ENCODE measurements around the gene ITGB4.

Gene ITGB4

DNA sequence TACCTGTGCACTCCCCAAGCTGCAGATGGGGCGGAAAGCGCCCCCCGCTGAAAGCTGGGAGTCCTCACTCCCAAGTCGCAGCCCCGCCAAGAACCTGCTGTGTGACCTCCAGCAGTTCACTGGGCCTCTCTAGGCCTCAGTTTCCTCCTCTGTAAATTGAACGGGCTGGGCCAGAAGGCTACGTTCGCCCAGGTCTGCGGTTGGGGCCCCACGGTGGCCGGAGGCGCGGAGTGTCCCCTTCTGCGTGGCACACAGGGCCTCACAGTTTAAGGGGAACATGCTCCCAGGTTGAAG lies 43.1 kb downstream of the ITGB4 start:
- TF ChIP-seq FOXM1 (IDR thresholded peaks at IDR 0.05; ENCODE audit: borderline replicate concordance, low read depth): no peak
- TF ChIP-seq NFIC (IDR thresholded peaks at IDR 0.05): peak; percentile 31

DNA sequence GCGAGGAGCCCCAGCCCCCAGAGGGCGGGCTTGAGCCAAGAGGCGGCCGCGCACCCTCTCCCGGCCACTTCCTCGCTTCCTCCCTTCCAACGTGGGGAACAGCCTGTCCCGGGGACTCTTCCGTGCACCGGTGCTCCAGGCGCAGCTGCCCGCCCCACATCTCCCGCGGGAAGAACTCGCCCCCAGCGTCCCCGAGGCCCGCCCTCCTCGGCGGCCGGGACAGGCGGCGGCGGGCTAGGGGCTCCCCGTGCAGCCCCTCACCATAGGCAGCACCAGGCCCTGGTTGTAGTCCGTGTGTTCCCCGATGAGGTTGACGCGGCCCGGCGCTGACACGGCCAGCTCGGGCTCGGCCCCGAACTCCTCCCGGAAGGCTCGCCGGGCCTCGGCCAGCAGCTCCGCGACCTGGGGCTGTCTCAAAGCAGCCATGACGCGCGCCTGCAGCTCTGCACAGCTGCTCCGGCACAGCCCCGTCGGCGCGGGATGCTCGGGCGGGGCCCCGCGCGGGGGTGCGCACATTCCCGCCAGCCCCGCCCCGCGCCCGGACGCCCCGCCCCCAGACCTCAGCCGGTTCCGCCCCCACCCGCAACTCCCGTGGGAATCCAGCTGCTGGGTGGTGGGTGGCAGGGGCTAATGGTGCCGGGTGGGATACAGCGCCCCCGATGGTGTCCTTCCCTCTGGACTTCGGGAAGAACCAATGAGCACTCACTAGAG lies 43.6 kb downstream of the ITGB4 start, which contains the start of gene GALK1:
GALK1 (minus strand) TSS at position 482 of the 711 bp plus-strand sequence; CDS start at position 426, 56 bp downstream.
- TF ChIP-seq FOXM1 (IDR thresholded peaks at IDR 0.05; ENCODE audit: borderline replicate concordance, low read depth) (no peak), EGR1 (IDR thresholded peaks at IDR 0.05) (peak; percentile 29; the same call in 1 of the 2 replicates), ZBTB7A (IDR thresholded peaks at IDR 0.05; ENCODE audit: low read depth) (peak; percentile 71), TEAD4 (IDR thresholded peaks at IDR 0.05) (0 out of 2 replicates have a peak, but pooled peaks have one; percentile 8), NFIC (IDR thresholded peaks at IDR 0.05) (no peak), TAF1 (IDR thresholded peaks at IDR 0.05; ENCODE audit: low read depth) (peak; percentile 65), RAD21 (IDR thresholded peaks at IDR 0.05; ENCODE audit: low read depth) (peak; percentile 64), YY1 (IDR thresholded peaks at IDR 0.05; ENCODE audit: low read depth) (peak; percentile 82)
- TF ChIP-seq, protein P1, sequence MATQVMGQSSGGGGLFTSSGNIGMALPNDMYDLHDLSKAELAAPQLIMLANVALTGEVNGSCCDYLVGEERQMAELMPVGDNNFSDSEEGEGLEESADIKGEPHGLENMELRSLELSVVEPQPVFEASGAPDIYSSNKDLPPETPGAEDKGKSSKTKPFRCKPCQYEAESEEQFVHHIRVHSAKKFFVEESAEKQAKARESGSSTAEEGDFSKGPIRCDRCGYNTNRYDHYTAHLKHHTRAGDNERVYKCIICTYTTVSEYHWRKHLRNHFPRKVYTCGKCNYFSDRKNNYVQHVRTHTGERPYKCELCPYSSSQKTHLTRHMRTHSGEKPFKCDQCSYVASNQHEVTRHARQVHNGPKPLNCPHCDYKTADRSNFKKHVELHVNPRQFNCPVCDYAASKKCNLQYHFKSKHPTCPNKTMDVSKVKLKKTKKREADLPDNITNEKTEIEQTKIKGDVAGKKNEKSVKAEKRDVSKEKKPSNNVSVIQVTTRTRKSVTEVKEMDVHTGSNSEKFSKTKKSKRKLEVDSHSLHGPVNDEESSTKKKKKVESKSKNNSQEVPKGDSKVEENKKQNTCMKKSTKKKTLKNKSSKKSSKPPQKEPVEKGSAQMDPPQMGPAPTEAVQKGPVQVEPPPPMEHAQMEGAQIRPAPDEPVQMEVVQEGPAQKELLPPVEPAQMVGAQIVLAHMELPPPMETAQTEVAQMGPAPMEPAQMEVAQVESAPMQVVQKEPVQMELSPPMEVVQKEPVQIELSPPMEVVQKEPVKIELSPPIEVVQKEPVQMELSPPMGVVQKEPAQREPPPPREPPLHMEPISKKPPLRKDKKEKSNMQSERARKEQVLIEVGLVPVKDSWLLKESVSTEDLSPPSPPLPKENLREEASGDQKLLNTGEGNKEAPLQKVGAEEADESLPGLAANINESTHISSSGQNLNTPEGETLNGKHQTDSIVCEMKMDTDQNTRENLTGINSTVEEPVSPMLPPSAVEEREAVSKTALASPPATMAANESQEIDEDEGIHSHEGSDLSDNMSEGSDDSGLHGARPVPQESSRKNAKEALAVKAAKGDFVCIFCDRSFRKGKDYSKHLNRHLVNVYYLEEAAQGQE (IDR thresholded peaks at IDR 0.05; ENCODE audit: low read depth): no peak
- TF ChIP-seq, protein P2, sequence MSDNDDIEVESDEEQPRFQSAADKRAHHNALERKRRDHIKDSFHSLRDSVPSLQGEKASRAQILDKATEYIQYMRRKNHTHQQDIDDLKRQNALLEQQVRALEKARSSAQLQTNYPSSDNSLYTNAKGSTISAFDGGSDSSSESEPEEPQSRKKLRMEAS (IDR thresholded peaks at IDR 0.05): peak; percentile 63

DNA sequence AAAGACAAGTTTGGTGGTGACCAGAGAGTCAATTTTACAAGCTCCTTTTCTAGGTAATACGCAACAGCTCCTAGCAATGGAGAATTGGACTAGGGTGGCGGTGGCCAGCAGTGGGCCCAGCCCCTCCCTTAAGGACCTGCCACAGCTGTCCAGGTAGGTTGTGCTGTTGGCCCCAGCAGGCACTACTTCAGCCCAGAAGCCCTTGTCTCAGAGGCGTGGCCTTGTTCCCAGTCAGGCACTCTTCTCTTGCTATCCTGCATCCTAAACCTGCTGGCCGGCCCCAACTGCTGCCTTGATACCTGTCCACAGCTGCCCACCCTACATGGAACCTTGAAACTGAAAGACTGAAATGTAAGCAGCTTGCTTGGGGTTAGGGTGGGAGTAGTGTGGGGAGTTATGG lies 44.7 kb downstream of the ITGB4 start:
- TF ChIP-seq, protein P3, sequence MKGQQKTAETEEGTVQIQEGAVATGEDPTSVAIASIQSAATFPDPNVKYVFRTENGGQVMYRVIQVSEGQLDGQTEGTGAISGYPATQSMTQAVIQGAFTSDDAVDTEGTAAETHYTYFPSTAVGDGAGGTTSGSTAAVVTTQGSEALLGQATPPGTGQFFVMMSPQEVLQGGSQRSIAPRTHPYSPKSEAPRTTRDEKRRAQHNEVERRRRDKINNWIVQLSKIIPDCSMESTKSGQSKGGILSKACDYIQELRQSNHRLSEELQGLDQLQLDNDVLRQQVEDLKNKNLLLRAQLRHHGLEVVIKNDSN (IDR thresholded peaks at IDR 0.05): no peak
- TF ChIP-seq CREB1 (IDR thresholded peaks at IDR 0.05; ENCODE audit: low read depth) (no peak), RAD21 (IDR thresholded peaks at IDR 0.05; ENCODE audit: low read depth) (no peak), FOXM1 (IDR thresholded peaks at IDR 0.05; ENCODE audit: borderline replicate concordance, low read depth) (no peak), EP300 (IDR thresholded peaks at IDR 0.05; ENCODE audit: borderline replicate concordance) (no peak), YY1 (IDR thresholded peaks at IDR 0.05; ENCODE audit: low read depth) (no peak), EGR1 (IDR thresholded peaks at IDR 0.05) (no peak), TAF1 (IDR thresholded peaks at IDR 0.05; ENCODE audit: low read depth) (no peak), CEBPB (IDR thresholded peaks at IDR 0.05) (no peak), TCF12 (IDR thresholded peaks at IDR 0.05; ENCODE audit: low read depth) (no peak), ZBTB7A (IDR thresholded peaks at IDR 0.05; ENCODE audit: low read depth) (no peak), TEAD4 (IDR thresholded peaks at IDR 0.05) (no peak), NFIC (IDR thresholded peaks at IDR 0.05) (no peak)
- TF ChIP-seq, protein P1 (IDR thresholded peaks at IDR 0.05; ENCODE audit: low read depth): no peak
- TF ChIP-seq, protein P2 (IDR thresholded peaks at IDR 0.05): no peak

DNA sequence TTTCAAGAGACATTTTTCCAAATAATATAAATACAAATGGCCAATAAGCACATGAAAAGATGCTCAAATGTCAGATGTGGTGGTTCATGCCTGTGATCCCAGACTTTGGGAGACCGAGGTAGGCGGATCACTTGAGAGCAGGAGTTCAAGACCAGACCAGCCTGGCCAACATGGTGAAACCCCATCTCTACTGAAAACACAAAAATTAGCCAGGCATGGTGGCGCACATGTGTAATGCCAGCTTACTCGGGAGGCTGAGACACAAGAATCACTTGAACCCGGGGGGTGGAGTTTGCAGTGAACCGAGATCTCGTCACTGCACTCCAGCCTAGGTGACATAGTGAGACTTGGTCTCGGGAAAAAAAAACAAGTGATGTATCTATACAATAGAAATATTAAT lies 46.6 kb downstream of the ITGB4 start:
- TF ChIP-seq, protein P2 (IDR thresholded peaks at IDR 0.05): no peak
- TF ChIP-seq TCF12 (IDR thresholded peaks at IDR 0.05; ENCODE audit: low read depth): no peak
- TF ChIP-seq TEAD4 (IDR thresholded peaks at IDR 0.05): no peak
- no peak for TF ChIP-seq CREB1 (IDR thresholded peaks at IDR 0.05; ENCODE audit: low read depth)
- no peak for TF ChIP-seq YY1 (IDR thresholded peaks at IDR 0.05; ENCODE audit: low read depth)
- no peak for TF ChIP-seq NFIC (IDR thresholded peaks at IDR 0.05)

DNA sequence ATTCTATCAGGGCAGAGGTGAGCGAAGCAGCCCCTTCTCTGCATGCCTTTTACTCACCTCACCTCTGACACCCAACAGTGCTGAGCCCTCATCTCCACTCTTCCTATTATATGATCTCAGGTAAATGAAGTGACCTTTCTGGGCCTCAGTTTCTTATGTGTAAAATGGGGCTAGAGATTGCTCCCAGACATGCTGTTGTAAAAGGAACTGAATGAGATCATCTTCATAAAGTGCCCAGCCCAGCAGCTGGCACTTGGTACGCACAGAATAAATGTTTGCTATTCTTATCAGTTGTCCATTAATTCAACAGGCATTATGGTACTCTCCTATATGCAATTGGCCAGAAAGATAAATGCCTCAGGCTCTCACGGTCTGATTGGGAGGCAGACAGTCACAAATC lies 48.3 kb downstream of the ITGB4 start:
- TF ChIP-seq RAD21 (IDR thresholded peaks at IDR 0.05; ENCODE audit: low read depth) (no peak), YY1 (IDR thresholded peaks at IDR 0.05; ENCODE audit: low read depth) (no peak), TEAD4 (IDR thresholded peaks at IDR 0.05) (no peak), ZBTB7A (IDR thresholded peaks at IDR 0.05; ENCODE audit: low read depth) (no peak), EP300 (IDR thresholded peaks at IDR 0.05; ENCODE audit: borderline replicate concordance) (no peak), CEBPB (IDR thresholded peaks at IDR 0.05) (no peak), CREB1 (IDR thresholded peaks at IDR 0.05; ENCODE audit: low read depth) (no peak), EGR1 (IDR thresholded peaks at IDR 0.05) (no peak), FOXM1 (IDR thresholded peaks at IDR 0.05; ENCODE audit: borderline replicate concordance, low read depth) (no peak), NFIC (IDR thresholded peaks at IDR 0.05) (no peak), TAF1 (IDR thresholded peaks at IDR 0.05; ENCODE audit: low read depth) (no peak), TCF12 (IDR thresholded peaks at IDR 0.05; ENCODE audit: low read depth) (no peak)
- TF ChIP-seq, protein P1 (IDR thresholded peaks at IDR 0.05; ENCODE audit: low read depth): no peak
- TF ChIP-seq, protein P2 (IDR thresholded peaks at IDR 0.05): no peak
- TF ChIP-seq, protein P3 (IDR thresholded peaks at IDR 0.05): no peak

Measured in Ishikawa (cell line).